ENCODE measurements around the gene PRKCG. TPM values are rescaled to one million over a fixed set of nuclear protein-coding genes. Genes with fewer than 3 reads are reported as not detected.

The PRKCG gene
- total RNA-seq, 1 experiment from 2014 or later, result 5.9 TPM

- TF ChIP-seq EZH2 (IDR thresholded peaks at IDR 0.05; ENCODE audit: low read depth), result no peak
- TF ChIP-seq CTCF (conservative IDR thresholded peaks at IDR 0.05), result no peak
- Histone ChIP-seq H2AFZ (peak overlapping the region; percentile 63; the same call in 1 of the 2 replicates), H3K4me1 (replicated peaks; ENCODE audit: insufficient read depth) (peaks cover 28% of the 10 kb centered on the region), H3F3A (ENCODE audit: insufficient read depth, low read depth) (peaks cover 36% of the 10 kb centered on the region), H4K20me1 (ENCODE audit: insufficient read depth) (no peaks in the 10 kb centered on the region), H3K36me3 (ENCODE audit: low read depth) (peaks cover 5% of the 10 kb centered on the region; the same call in 1 of the 2 replicates), H3K27ac (peak overlapping the region; percentile 99), H3K4me3 (peak overlapping the region; percentile 89), H3K27me3 (ENCODE audit: insufficient read depth, low read depth) (no peaks in the 10 kb centered on the region), H3K9me3 (ENCODE audit: insufficient read depth, low read depth) (no peaks in the 10 kb centered on the region), H3K4me2 (peak overlapping the region; percentile 86), H3K9me2 (ENCODE audit: insufficient read depth) (no peaks in the 10 kb centered on the region), H3K79me2 (ENCODE audit: low read depth) (peaks cover 38% of the 10 kb centered on the region)
- ChIA-PET CTCF (interaction anchor here (0.6 to 1.2 kb wide), 3 partner anchors 25 to 158 kb away, joined by 3 to 4 read pairs (median 3); no protein-coding TSS in a partner anchor), POLR2A (ENCODE audit: unreplicated experiment) (interaction anchor here (0.6 to 3.5 kb wide), 10 partner anchors 22 to 1494 kb away, joined by 3 to 49 read pairs (median 6); partner anchors contain the start of genes CNOT3, NDUFA3 and ZNF347)
- DNase-seq, result peak; percentile 74 to 94
- BruUV-seq (replicated peaks), result no TSS peak
- intact Hi-C loops (cut with micrococcal nuclease; ENCODE audit: unreplicated experiment), result loop anchor here (2.0 to 5.0 kb wide), 2 partner anchors 293 to 596 kb away; partner anchors contain the start of genes LENG1 and LENG9
Measured at GRCh38 chr19:53865918-53866864, 15.8 kb upstream of the PRKCG start.

GRCh38 chr19:53866865-53867224 lies 15.2 kb upstream of the PRKCG start:
- CTCF ChIA-PET, result interaction anchor here (0.6 to 1.5 kb wide), 5 partner anchors 25 to 270 kb away, joined by 3 to 11 read pairs (median 4); no protein-coding TSS in a partner anchor

More at GRCh38 chr19:53866865-53867224, 15.2 kb upstream of the PRKCG start:
- H3K4me3 ChIP-seq, result peak overlapping the region; percentile 89
- H4K20me1 ChIP-seq (ENCODE audit: insufficient read depth), result no peaks in the 10 kb centered on the region
- DNase-seq, result peak in 1 of 2 experiments; percentile 53
- peak overlapping the region; percentile 99 for H3K27ac ChIP-seq
- peaks cover 5% of the 10 kb centered on the region; the same call in 1 of the 2 replicates for H3K36me3 ChIP-seq (ENCODE audit: low read depth)
- peaks cover 40% of the 10 kb centered on the region for H3F3A ChIP-seq (ENCODE audit: insufficient read depth, low read depth)
- H3K9me2 ChIP-seq (ENCODE audit: insufficient read depth), result no peaks in the 10 kb centered on the region
- no peaks in the 10 kb centered on the region for H3K27me3 ChIP-seq (ENCODE audit: insufficient read depth, low read depth)
- peak overlapping the region; percentile 86 for H3K4me2 ChIP-seq
- intact Hi-C loops (cut with micrococcal nuclease; ENCODE audit: unreplicated experiment), result loop anchor here (1.0 to 5.0 kb wide), 5 partner anchors 25 to 595 kb away; partner anchors contain the start of genes CNOT3, LENG1 and LENG9
- POLR2A ChIA-PET (ENCODE audit: unreplicated experiment), result interaction anchor here (0.5 to 3.5 kb wide), 8 partner anchors 10 to 323 kb away, joined by 3 to 49 read pairs (median 9); partner anchors contain the start of genes CNOT3, MBOAT7 and PRKCG
- no TSS peak for BruUV-seq (replicated peaks)
- peaks cover 28% of the 10 kb centered on the region for H3K4me1 ChIP-seq (replicated peaks; ENCODE audit: insufficient read depth)
- TF ChIP-seq CTCF (conservative IDR thresholded peaks at IDR 0.05) (no peak), EZH2 (IDR thresholded peaks at IDR 0.05; ENCODE audit: low read depth) (no peak)
- no peak overlapping the region for H2AFZ ChIP-seq
- H3K9me3 ChIP-seq (ENCODE audit: insufficient read depth, low read depth), result no peaks in the 10 kb centered on the region
- H3K79me2 ChIP-seq (ENCODE audit: low read depth), result peaks cover 42% of the 10 kb centered on the region
